OCI-LY3 (cell line): ENCODE data around the gene POLR3K.

Experiments used
- CTCF ChIP-seq: fragments of 200-600, 300-600 bp; sonication (generic); IDR thresholded peaks from 2 replicates; pipeline ENCODE4 v1.5.1; 2014; ENCODE audit warnings: antibody characterized with exemption, low read length, low read depth
- EZH2phosphoT487 ChIP-seq: fragments of 200-600 bp; shearing (Covaris generic); IDR thresholded peaks from 2 replicates; pipeline ENCODE4 v1.6.1; 2018; ENCODE audit warnings: antibody characterized with exemption, mixed run types, low read depth

- TF ChIP-seq CTCF (no peak), EZH2phosphoT487 (no peak)
These were observed 6.1 kb upstream of the POLR3K start for GRCh38 chr16:59440-60059.
